Endothelial cell (in vitro differentiated cells): Measurements from ENCODE around the gene CDH2. TPM values are rescaled to one million over a fixed set of nuclear protein-coding genes. Genes with fewer than 3 reads are reported as not detected.

ENCODE experiments used
- DNase-seq: peaks from one replicate; pipeline ENCODE4 v3.0.0; 2021; ENCODE audit warnings: low spot score
- H3K27ac Mint-ChIP-seq: one replicate; pipeline ENCODE4 v1.8.0; 2021; ENCODE audit warnings: mixed read lengths, inconsistent platforms; ENCODE audit not compliant: unreplicated experiment
- H3K27me3 Mint-ChIP-seq: one replicate; pipeline ENCODE4 v1.8.0; 2021; ENCODE audit warnings: mild to moderate bottlenecking, moderate library complexity, mixed read lengths, inconsistent platforms; ENCODE audit not compliant: unreplicated experiment
- H3K36me3 Mint-ChIP-seq: one replicate; pipeline ENCODE4 v1.8.0; 2021; ENCODE audit warnings: mild to moderate bottlenecking, low read depth, mixed read lengths, inconsistent platforms; ENCODE audit not compliant: unreplicated experiment
- H3K4me1 Mint-ChIP-seq: one replicate; pipeline ENCODE4 v1.8.0; 2021; ENCODE audit warnings: mild to moderate bottlenecking, mixed read lengths, inconsistent platforms; ENCODE audit not compliant: unreplicated experiment
- H3K4me3 Mint-ChIP-seq: one replicate; pipeline ENCODE4 v1.8.0; 2021; ENCODE audit warnings: mild to moderate bottlenecking, mixed read lengths, inconsistent platforms; ENCODE audit not compliant: unreplicated experiment
- H3K9me3 Mint-ChIP-seq: one replicate; pipeline ENCODE4 v1.8.0; 2021; ENCODE audit warnings: mixed read lengths, inconsistent platforms; ENCODE audit not compliant: unreplicated experiment
- CTCF ChIP-seq: fragments of 200-600 bp; sonication (generic); IDR thresholded peaks from one replicate; pipeline ENCODE4 v1.5.0; 2021; ENCODE audit warnings: antibody characterized with exemption; ENCODE audit not compliant: unreplicated experiment
- total RNA-seq: library from RNA; stranded (reverse); fragmentation: NEBNext Ultra II Directional; extraction: Animal tissue kit (Norgen Biotek cat#: 25700); gene quantifications from one replicate; pipeline ENCODE4 v1.2.1, GENCODE V29; 2021; ENCODE audit not compliant: unreplicated experiment

CDH2 gene
- total RNA-seq, 1 donor from 2014 or later = 162 TPM

GRCh38 chr18:28003451-28003850, 173.5 kb downstream of the CDH2 start:
- Mint-ChIP-seq H3K9me3 (no peaks in the 10 kb centered on the region), H3K36me3 (peaks cover 24% of the 10 kb centered on the region), H3K27me3 (no peaks in the 10 kb centered on the region), H3K4me1 (peaks cover 4% of the 10 kb centered on the region), H3K27ac (no peak overlapping the region), H3K4me3 (no peak overlapping the region)
- no peak for DNase-seq
- no peak for TF ChIP-seq CTCF

GRCh38 chr18:28002841-28003240, 174.1 kb downstream of the CDH2 start:
- no peak overlapping the region for H3K4me3 Mint-ChIP-seq
- peaks cover 4% of the 10 kb centered on the region for H3K4me1 Mint-ChIP-seq
- H3K27me3 Mint-ChIP-seq = no peaks in the 10 kb centered on the region
- DNase-seq = no peak
- TF ChIP-seq CTCF = no peak
- H3K36me3 Mint-ChIP-seq = peaks cover 26% of the 10 kb centered on the region
- H3K27ac Mint-ChIP-seq = no peak overlapping the region
- H3K9me3 Mint-ChIP-seq = no peaks in the 10 kb centered on the region

- Mint-ChIP-seq H3K4me3 (no peak overlapping the region), H3K27me3 (no peaks in the 10 kb centered on the region), H3K27ac (no peak overlapping the region), H3K36me3 (peaks cover 41% of the 10 kb centered on the region), H3K4me1 (peaks cover 4% of the 10 kb centered on the region), H3K9me3 (no peaks in the 10 kb centered on the region)
- DNase-seq = no peak
- TF ChIP-seq CTCF = no peak
These were observed 180.1 kb downstream of the CDH2 start for GRCh38 chr18:27996801-27997272.

DNA sequence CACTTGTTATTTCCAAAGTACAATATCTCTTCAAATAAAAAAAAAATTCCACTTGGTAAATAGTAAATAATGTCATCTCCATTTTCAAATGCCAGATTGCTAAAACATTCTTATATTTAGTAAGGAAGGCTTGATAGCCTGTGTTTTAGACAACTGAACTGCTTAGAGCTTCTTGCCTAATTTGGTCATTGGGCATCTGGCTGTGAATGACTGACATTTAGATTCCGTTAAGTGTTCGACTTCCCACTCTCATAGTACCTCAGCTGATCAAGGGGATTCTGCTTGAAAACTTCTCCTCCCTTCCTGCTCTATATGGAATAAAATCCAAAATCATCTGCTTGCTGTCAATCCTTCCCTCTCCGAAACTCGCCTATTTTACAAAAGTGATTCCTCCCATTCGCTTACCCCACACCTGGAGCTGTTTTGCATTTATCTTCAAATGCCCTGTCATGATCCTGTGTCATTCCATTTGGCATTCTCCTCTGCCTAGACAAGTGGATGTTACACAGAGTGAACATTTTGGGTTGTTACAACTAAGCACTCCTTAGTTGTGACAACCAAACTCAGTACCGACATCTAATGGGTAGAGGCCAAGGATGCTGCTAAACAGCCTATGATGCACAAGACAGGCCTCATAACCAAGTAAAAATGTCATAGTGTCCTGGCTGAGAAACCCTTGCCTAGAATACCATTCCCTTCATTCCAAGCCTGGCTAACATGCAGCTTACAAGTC, 181.0 kb downstream of the CDH2 start:
- TF ChIP-seq CTCF = no peak
- no peak overlapping the region for H3K4me3 Mint-ChIP-seq
- H3K27me3 Mint-ChIP-seq = no peaks in the 10 kb centered on the region
- H3K9me3 Mint-ChIP-seq = no peaks in the 10 kb centered on the region
- peaks cover 40% of the 10 kb centered on the region for H3K36me3 Mint-ChIP-seq
- H3K27ac Mint-ChIP-seq = no peak overlapping the region
- DNase-seq = no peak
- peaks cover 4% of the 10 kb centered on the region for H3K4me1 Mint-ChIP-seq

GRCh38 chr18:27994571-27994970, 182.4 kb downstream of the CDH2 start:
- Mint-ChIP-seq H3K9me3 (no peaks in the 10 kb centered on the region), H3K36me3 (peaks cover 31% of the 10 kb centered on the region), H3K27ac (no peak overlapping the region), H3K4me3 (no peak overlapping the region), H3K27me3 (no peaks in the 10 kb centered on the region), H3K4me1 (peaks cover 4% of the 10 kb centered on the region)
- DNase-seq = no peak
- no peak for TF ChIP-seq CTCF
